Astrocyte (in vitro differentiated cells and primary cell): ENCODE results near the gene SGPL1. TPM values are rescaled to one million over a fixed set of nuclear protein-coding genes. Genes with fewer than 3 reads are reported as not detected.

ENCODE experiments used
- DNase-seq: peaks from one replicate; pipeline ENCODE4 v3.0.0-alpha.2; 2010; ENCODE audit warnings: low read depth
- FAIRE-seq: peaks from 2 replicates; lab custom pipeline; 2011; peaks lifted over from hg19 to GRCh38; lab: Jason Lieb, UNC
- H2AFZ ChIP-seq: 2 replicates; pipeline ENCODE4 v1.6.0; 2012; ENCODE audit warnings: low read depth, low read length, inconsistent platforms
- H3K27ac ChIP-seq: 2 replicates; pipeline ENCODE4 v1.5.1; 2011; ENCODE audit warnings: low read depth, low read length, inconsistent platforms
- H3K27me3 ChIP-seq: 2 replicates; pipeline ENCODE4 v1.6.0; 2011; ENCODE audit warnings: low read length, inconsistent platforms; ENCODE audit not compliant: insufficient read depth
- H3K36me3 ChIP-seq: 2 replicates; pipeline ENCODE4 v1.5.1; 2011; ENCODE audit warnings: low read length, inconsistent platforms; ENCODE audit not compliant: insufficient read depth
- H3K4me1 ChIP-seq: 2 replicates; pipeline ENCODE4 v1.5.1; 2011; ENCODE audit warnings: low read length, inconsistent platforms; ENCODE audit not compliant: insufficient read depth
- H3K4me2 ChIP-seq: 2 replicates; pipeline ENCODE4 v1.6.0; 2012; ENCODE audit warnings: low read length, inconsistent platforms
- H3K4me3 ChIP-seq: 2 replicates; pipeline ENCODE4 v1.5.1; 2011; ENCODE audit warnings: low read depth, mild to moderate bottlenecking, low read length, inconsistent platforms; ENCODE audit not compliant: insufficient read depth
- H3K79me2 ChIP-seq: 2 replicates; pipeline ENCODE4 v1.6.0; 2012; ENCODE audit warnings: mild to moderate bottlenecking, low read length, inconsistent platforms; ENCODE audit not compliant: insufficient read depth
- H3K9ac ChIP-seq: 2 replicates; pipeline ENCODE4 v1.6.0; 2012; ENCODE audit warnings: mild to moderate bottlenecking, low read length, inconsistent platforms
- H3K9me3 ChIP-seq: 2 replicates; pipeline ENCODE4 v1.5.1; 2012; ENCODE audit warnings: low read depth, mild to moderate bottlenecking, low read length, inconsistent platforms; ENCODE audit not compliant: insufficient read depth
- H4K20me1 ChIP-seq: 2 replicates; pipeline ENCODE4 v1.6.0; 2012; ENCODE audit warnings: low read length, inconsistent platforms; ENCODE audit not compliant: insufficient read depth
- H3K27ac Mint-ChIP-seq: one replicate; pipeline ENCODE4 v1.8.0; 2021; ENCODE audit warnings: mild to moderate bottlenecking, mixed read lengths; ENCODE audit not compliant: unreplicated experiment
- H3K27me3 Mint-ChIP-seq: one replicate; pipeline ENCODE4 v1.8.0; 2021; ENCODE audit warnings: low read depth, mixed read lengths; ENCODE audit not compliant: unreplicated experiment
- H3K36me3 Mint-ChIP-seq: one replicate; pipeline ENCODE4 v1.8.0; 2021; ENCODE audit warnings: low read depth, mixed read lengths; ENCODE audit not compliant: unreplicated experiment
- H3K4me1 Mint-ChIP-seq: one replicate; pipeline ENCODE4 v1.8.0; 2021; ENCODE audit warnings: low read depth, mixed read lengths; ENCODE audit not compliant: unreplicated experiment
- H3K4me3 Mint-ChIP-seq: one replicate; pipeline ENCODE4 v1.8.0; 2021; ENCODE audit warnings: mild to moderate bottlenecking, moderate library complexity, mixed read lengths; ENCODE audit not compliant: unreplicated experiment
- H3K9me3 Mint-ChIP-seq: one replicate; pipeline ENCODE4 v1.8.0; 2021; ENCODE audit warnings: mild to moderate bottlenecking, mixed read lengths; ENCODE audit not compliant: unreplicated experiment
- EZH2 ChIP-seq: IDR thresholded peaks from 2 replicates; pipeline ENCODE4 v1.6.1; 2012; ENCODE audit warnings: mild to moderate bottlenecking, low read length, inconsistent platforms; ENCODE audit not compliant: insufficient read depth
- total RNA-seq: library from RNA; stranded (reverse); gene quantifications from 2 replicates; pipeline ENCODE4 v1.2.1, GENCODE V29; 2021
- TF ChIP-seq, protein P1 (sequence below): IDR thresholded peaks from 2 replicates; pipeline ENCODE4 v1.5.1; 2011; ENCODE audit warnings: low read depth, mild to moderate bottlenecking, inconsistent platforms, low read length, moderate library complexity; ENCODE audit not compliant: insufficient read depth

SGPL1 gene
- total RNA-seq, 1 donor from 2014 or later: 101 TPM

DNA sequence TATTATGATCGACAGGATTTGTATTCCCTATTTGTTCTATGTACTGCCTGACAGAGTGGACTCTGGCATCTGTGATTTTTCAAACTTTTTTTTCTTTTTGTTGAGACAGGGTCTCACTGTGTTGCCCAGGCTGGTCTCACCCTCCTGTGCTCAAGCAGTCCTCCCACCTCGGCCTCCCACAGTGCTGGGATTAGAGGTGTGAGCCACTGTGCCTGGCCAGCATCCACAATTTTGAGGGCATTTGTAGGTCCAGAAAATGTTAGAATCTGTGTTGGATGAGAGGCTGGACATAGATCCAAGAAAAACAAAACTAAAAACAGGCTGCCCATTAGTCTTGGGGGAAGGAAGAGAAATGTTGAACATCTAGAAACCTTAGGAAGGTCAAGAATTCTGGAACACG lies 34.3 kb downstream of the SGPL1 start:
- Mint-ChIP-seq H3K4me3 (peak overlapping the region; percentile 16), H3K36me3 (peaks cover 26% of the 10 kb centered on the region), H3K27ac (peak overlapping the region; percentile 55), H3K4me1 (peaks cover 51% of the 10 kb centered on the region), H3K9me3 (no peaks in the 10 kb centered on the region), H3K27me3 (no peaks in the 10 kb centered on the region)
- H3K9me3 ChIP-seq: no peaks in the 10 kb centered on the region
- H3K36me3 ChIP-seq: peaks cover 26% of the 10 kb centered on the region
- H3K4me1 ChIP-seq: peaks cover 14% of the 10 kb centered on the region
- TF ChIP-seq EZH2: no peak
- peak overlapping the region; percentile 67 for H3K4me2 ChIP-seq
- DNase-seq (peak; percentile 72), FAIRE-seq (no peak)
- no peaks in the 10 kb centered on the region for H4K20me1 ChIP-seq
- peak overlapping the region; percentile 72 for H3K27ac ChIP-seq
- H2AFZ ChIP-seq: no peak overlapping the region
- H3K27me3 ChIP-seq: no peaks in the 10 kb centered on the region
- peak overlapping the region; percentile 30 for H3K9ac ChIP-seq
- H3K79me2 ChIP-seq: peaks cover 6% of the 10 kb centered on the region
- peak overlapping the region; percentile 20 for H3K4me3 ChIP-seq

GRCh38 chr10:70851597-70852475 lies 36.1 kb downstream of the SGPL1 start:
- TF ChIP-seq, protein P1, sequence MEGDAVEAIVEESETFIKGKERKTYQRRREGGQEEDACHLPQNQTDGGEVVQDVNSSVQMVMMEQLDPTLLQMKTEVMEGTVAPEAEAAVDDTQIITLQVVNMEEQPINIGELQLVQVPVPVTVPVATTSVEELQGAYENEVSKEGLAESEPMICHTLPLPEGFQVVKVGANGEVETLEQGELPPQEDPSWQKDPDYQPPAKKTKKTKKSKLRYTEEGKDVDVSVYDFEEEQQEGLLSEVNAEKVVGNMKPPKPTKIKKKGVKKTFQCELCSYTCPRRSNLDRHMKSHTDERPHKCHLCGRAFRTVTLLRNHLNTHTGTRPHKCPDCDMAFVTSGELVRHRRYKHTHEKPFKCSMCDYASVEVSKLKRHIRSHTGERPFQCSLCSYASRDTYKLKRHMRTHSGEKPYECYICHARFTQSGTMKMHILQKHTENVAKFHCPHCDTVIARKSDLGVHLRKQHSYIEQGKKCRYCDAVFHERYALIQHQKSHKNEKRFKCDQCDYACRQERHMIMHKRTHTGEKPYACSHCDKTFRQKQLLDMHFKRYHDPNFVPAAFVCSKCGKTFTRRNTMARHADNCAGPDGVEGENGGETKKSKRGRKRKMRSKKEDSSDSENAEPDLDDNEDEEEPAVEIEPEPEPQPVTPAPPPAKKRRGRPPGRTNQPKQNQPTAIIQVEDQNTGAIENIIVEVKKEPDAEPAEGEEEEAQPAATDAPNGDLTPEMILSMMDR: no peak
- no peak for TF ChIP-seq EZH2
- Mint-ChIP-seq H3K4me1 (peaks cover 43% of the 10 kb centered on the region), H3K9me3 (no peaks in the 10 kb centered on the region), H3K36me3 (peaks cover 28% of the 10 kb centered on the region), H3K4me3 (no peak overlapping the region), H3K27ac (no peak overlapping the region), H3K27me3 (no peaks in the 10 kb centered on the region)
- no peak for FAIRE-seq
- no peak overlapping the region for H2AFZ ChIP-seq
- H3K4me2 ChIP-seq: no peak overlapping the region
- H3K4me3 ChIP-seq: no peak overlapping the region
- peaks cover 25% of the 10 kb centered on the region for H3K36me3 ChIP-seq
- H3K9ac ChIP-seq: no peak overlapping the region
- no peaks in the 10 kb centered on the region for H3K9me3 ChIP-seq
- no peaks in the 10 kb centered on the region for H4K20me1 ChIP-seq
- H3K4me1 ChIP-seq: peaks cover 14% of the 10 kb centered on the region
- no peaks in the 10 kb centered on the region for H3K27me3 ChIP-seq
- H3K79me2 ChIP-seq: peaks cover 6% of the 10 kb centered on the region
- no peak overlapping the region for H3K27ac ChIP-seq
- DNase-seq: no peak

- Histone ChIP-seq H3K27me3 (no peaks in the 10 kb centered on the region), H2AFZ (no peak overlapping the region), H3K27ac (no peak overlapping the region), H3K4me3 (no peak overlapping the region), H3K79me2 (peaks cover 6% of the 10 kb centered on the region), H3K36me3 (peaks cover 33% of the 10 kb centered on the region), H3K4me1 (peaks cover 14% of the 10 kb centered on the region), H3K4me2 (no peak overlapping the region), H3K9ac (no peak overlapping the region), H4K20me1 (no peaks in the 10 kb centered on the region), H3K9me3 (no peaks in the 10 kb centered on the region)
- FAIRE-seq (no peak), DNase-seq (no peak)
- Mint-ChIP-seq H3K36me3 (peaks cover 30% of the 10 kb centered on the region), H3K9me3 (no peaks in the 10 kb centered on the region), H3K4me3 (peak overlapping the region; percentile 2), H3K4me1 (peaks cover 36% of the 10 kb centered on the region), H3K27me3 (no peaks in the 10 kb centered on the region), H3K27ac (peak overlapping the region; percentile 28)
- TF ChIP-seq, protein P1: no peak
- no peak for TF ChIP-seq EZH2
Observed at GRCh38 chr10:70853038-70853437, 37.3 kb downstream of the SGPL1 start.
